BE2C (cell line): ENCODE data around the gene GTPBP8.

Source experiments
- DNase-seq: peaks from one replicate; pipeline ENCODE4 v3.0.0-alpha.2; 2020
- H3K27me3 ChIP-seq: fragments of 250-450 bp; sonication (Bioruptor Pico); 2 replicates; pipeline ENCODE4 v1.5.1; 2020; ENCODE audit warnings: mild to moderate bottlenecking
- H3K36me3 ChIP-seq: fragments of 250-450 bp; sonication (Bioruptor Pico); 2 replicates; pipeline ENCODE4 v1.5.1; 2020; ENCODE audit warnings: mild to moderate bottlenecking
- H3K4me1 ChIP-seq: fragments of 250-450 bp; sonication (Bioruptor Pico); 2 replicates; pipeline ENCODE4 v1.5.1; 2020
- H3K4me3 ChIP-seq: 2 replicates; pipeline ENCODE4 v1.5.1; 2011; ENCODE audit warnings: low read depth, low read length
- H3K9me3 ChIP-seq: fragments of 250-450 bp; sonication (Bioruptor Pico); 2 replicates; pipeline ENCODE4 v1.5.1; 2020
- CTCF ChIP-seq: IDR thresholded peaks from 2 replicates; pipeline ENCODE4 v1.5.1; 2012; ENCODE audit warnings: mild to moderate bottlenecking, low read depth, low read length

The GTPBP8 gene

GRCh38 chr3:112965656-112966055 lies 25.1 kb upstream of the GTPBP8 start:
- no peaks in the 10 kb centered on the region for H3K27me3 ChIP-seq
- H3K9me3 ChIP-seq = no peaks in the 10 kb centered on the region
- no peak overlapping the region for H3K4me3 ChIP-seq
- no peak for TF ChIP-seq CTCF
- no peaks in the 10 kb centered on the region for H3K4me1 ChIP-seq
- DNase-seq = no peak
- H3K36me3 ChIP-seq = no peaks in the 10 kb centered on the region

DNA sequence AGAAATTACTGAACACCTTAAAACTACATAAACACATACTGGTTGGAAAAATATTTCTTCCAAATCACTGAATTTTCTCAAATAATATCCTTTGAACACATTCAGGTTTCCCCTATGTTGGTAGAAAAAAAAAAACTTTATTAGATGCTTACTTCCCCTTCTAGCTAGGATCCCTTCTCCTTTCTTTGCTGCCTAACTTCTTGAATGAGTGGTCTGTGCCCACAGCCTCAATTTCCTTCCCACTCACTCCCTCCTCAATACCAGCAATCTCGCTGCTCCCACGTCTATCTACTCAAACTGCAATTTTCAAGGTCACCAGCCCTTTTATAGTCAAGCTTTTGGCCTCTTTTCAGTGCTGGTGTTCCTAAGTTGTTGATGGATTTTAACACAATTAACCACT lies 24.2 kb upstream of the GTPBP8 start:
- no peaks in the 10 kb centered on the region for H3K4me1 ChIP-seq
- H3K9me3 ChIP-seq = no peaks in the 10 kb centered on the region
- no peak for TF ChIP-seq CTCF
- no peaks in the 10 kb centered on the region for H3K27me3 ChIP-seq
- H3K4me3 ChIP-seq = no peak overlapping the region
- H3K36me3 ChIP-seq = no peaks in the 10 kb centered on the region
- no peak for DNase-seq

- H3K27me3 ChIP-seq = no peaks in the 10 kb centered on the region
- H3K36me3 ChIP-seq = no peaks in the 10 kb centered on the region
- no peak for TF ChIP-seq CTCF
- DNase-seq = no peak
- no peaks in the 10 kb centered on the region for H3K9me3 ChIP-seq
- H3K4me3 ChIP-seq = no peak overlapping the region
- H3K4me1 ChIP-seq = no peaks in the 10 kb centered on the region
Measured at GRCh38 chr3:112967425-112967824, 23.4 kb upstream of the GTPBP8 start.

DNA sequence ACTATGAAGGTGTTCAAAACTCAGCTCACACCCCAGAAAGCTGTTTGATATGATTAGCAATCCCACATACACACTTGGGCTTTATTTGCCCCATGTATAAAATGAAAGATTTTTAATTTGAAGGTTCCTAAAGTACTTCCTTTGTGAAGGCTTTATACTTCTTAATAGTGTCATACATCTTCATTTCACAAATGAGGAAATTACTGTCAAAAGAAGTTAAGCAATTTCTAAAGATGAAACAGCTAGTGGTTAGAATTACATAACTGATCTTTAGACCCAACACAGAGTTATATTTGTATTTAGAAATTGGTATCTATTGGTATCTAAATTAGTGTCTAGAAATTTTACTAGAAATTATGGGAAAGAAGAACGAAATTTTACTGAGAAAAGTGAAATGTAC lies 23.0 kb upstream of the GTPBP8 start:
- no peak for TF ChIP-seq CTCF
- H3K4me3 ChIP-seq = no peak overlapping the region
- no peaks in the 10 kb centered on the region; the same call in 1 of the 2 replicates for H3K4me1 ChIP-seq
- no peak for DNase-seq
- no peaks in the 10 kb centered on the region for H3K27me3 ChIP-seq
- H3K9me3 ChIP-seq = no peaks in the 10 kb centered on the region
- no peaks in the 10 kb centered on the region for H3K36me3 ChIP-seq

GRCh38 chr3:112972158-112972557 lies 18.6 kb upstream of the GTPBP8 start:
- DNase-seq = no peak
- Histone ChIP-seq H3K4me1 (peaks cover 7% of the 10 kb centered on the region), H3K9me3 (no peaks in the 10 kb centered on the region), H3K27me3 (no peaks in the 10 kb centered on the region), H3K36me3 (no peaks in the 10 kb centered on the region), H3K4me3 (no peak overlapping the region)
- no peak for TF ChIP-seq CTCF

GRCh38 chr3:112973325-112974177 lies 17.2 kb upstream of the GTPBP8 start:
- Histone ChIP-seq H3K27me3 (no peaks in the 10 kb centered on the region), H3K4me3 (no peak overlapping the region), H3K36me3 (no peaks in the 10 kb centered on the region), H3K4me1 (peaks cover 7% of the 10 kb centered on the region), H3K9me3 (no peaks in the 10 kb centered on the region)
- TF ChIP-seq CTCF = no peak
- no peak for DNase-seq
